WTC11 (cell line): ENCODE data around the gene PIERCE2. TPM values are rescaled to one million over a fixed set of nuclear protein-coding genes. Genes with fewer than 3 reads are reported as not detected.

Experiments
- AFF4 ChIP-seq: sonication (generic); formaldehyde crosslinking; IDR thresholded peaks from 2 replicates; pipeline ENCODE4 v1.8.1; 2023; ENCODE audit warnings: mild to moderate bottlenecking, missing genetic modification reagents, borderline replicate concordance
- ATF1 ChIP-seq: sonication (generic); formaldehyde crosslinking; IDR thresholded peaks from 2 replicates; pipeline ENCODE4 v1.8.1; 2023; ENCODE audit warnings: mild to moderate bottlenecking, moderate library complexity, missing genetic modification reagents
- ATF6 ChIP-seq: sonication (generic); formaldehyde crosslinking; IDR thresholded peaks from 2 replicates; pipeline ENCODE4 v1.8.1; 2023; ENCODE audit warnings: mild to moderate bottlenecking, missing genetic modification reagents
- CBFB ChIP-seq: sonication (generic); formaldehyde crosslinking; IDR thresholded peaks from 2 replicates; pipeline ENCODE4 v1.8.1; 2022; ENCODE audit warnings: mild to moderate bottlenecking, low read depth, missing genetic modification reagents
- E2F4 ChIP-seq: sonication (generic); formaldehyde crosslinking; IDR thresholded peaks from 2 replicates; pipeline ENCODE4 v1.8.1; 2022; ENCODE audit warnings: low read depth, mild to moderate bottlenecking, moderate library complexity, missing genetic modification reagents, borderline replicate concordance
- E2F5 ChIP-seq: sonication (generic); formaldehyde crosslinking; IDR thresholded peaks from 2 replicates; pipeline ENCODE4 v1.8.1; 2022; ENCODE audit warnings: mild to moderate bottlenecking, moderate library complexity, missing genetic modification reagents
- ESRRA ChIP-seq: sonication (generic); formaldehyde crosslinking; IDR thresholded peaks from 2 replicates; pipeline ENCODE4 v1.8.1; 2022; ENCODE audit warnings: mild to moderate bottlenecking, missing genetic modification reagents, borderline replicate concordance
- FOXK1 ChIP-seq: sonication (generic); formaldehyde crosslinking; IDR thresholded peaks from 2 replicates; pipeline ENCODE4 v1.8.0; 2022; ENCODE audit warnings: mild to moderate bottlenecking, moderate library complexity, missing genetic modification reagents
- FOXP4 ChIP-seq: sonication (generic); formaldehyde crosslinking; IDR thresholded peaks from 2 replicates; pipeline ENCODE4 v1.8.0; 2022; ENCODE audit warnings: mild to moderate bottlenecking, missing genetic modification reagents
- MAX ChIP-seq: sonication (generic); formaldehyde crosslinking; IDR thresholded peaks from 2 replicates; pipeline ENCODE4 v1.8.0; 2022; ENCODE audit warnings: mild to moderate bottlenecking, missing genetic modification reagents
- MXD4 ChIP-seq: fragments of 250-450 bp; sonication (Bioruptor Pico); IDR thresholded peaks from 2 replicates; pipeline ENCODE4 v1.8.0; 2021; ENCODE audit warnings: mild to moderate bottlenecking, moderate library complexity, borderline replicate concordance
- MYBL2 ChIP-seq: sonication (generic); formaldehyde crosslinking; IDR thresholded peaks from 2 replicates; pipeline ENCODE4 v1.8.1; 2023; ENCODE audit warnings: mild to moderate bottlenecking, moderate library complexity, missing genetic modification reagents
- NR1H2 ChIP-seq: sonication (generic); formaldehyde crosslinking; IDR thresholded peaks from 2 replicates; pipeline ENCODE4 v1.9.0; 2021; ENCODE audit warnings: mild to moderate bottlenecking, moderate library complexity, missing genetic modification reagents
- PRRX2 ChIP-seq: fragments of 250-450 bp; sonication (Bioruptor Pico); IDR thresholded peaks from 2 replicates; pipeline ENCODE4 v1.8.0; 2021; ENCODE audit warnings: mild to moderate bottlenecking
- SMAD4 ChIP-seq: sonication (generic); formaldehyde crosslinking; IDR thresholded peaks from 2 replicates; pipeline ENCODE4 v1.8.0; 2022; ENCODE audit warnings: mild to moderate bottlenecking, missing genetic modification reagents
- SOX15 ChIP-seq: fragments of 250-450 bp; sonication (Bioruptor Pico); IDR thresholded peaks from 2 replicates; pipeline ENCODE4 v1.9.0; 2021; ENCODE audit warnings: mild to moderate bottlenecking
- SP1 ChIP-seq: sonication (generic); formaldehyde crosslinking; conservative IDR thresholded peaks from 2 replicates; pipeline ENCODE4 v1.8.1; 2022; ENCODE audit warnings: missing genetic modification reagents
- STAT6 ChIP-seq: sonication (generic); formaldehyde crosslinking; conservative IDR thresholded peaks from 2 replicates; pipeline ENCODE4 v1.8.1; 2023; ENCODE audit warnings: mild to moderate bottlenecking, low read depth, missing genetic modification reagents, moderate library complexity
- TEAD1 ChIP-seq: sonication (generic); formaldehyde crosslinking; IDR thresholded peaks from 2 replicates; pipeline ENCODE4 v1.8.0; 2022; ENCODE audit warnings: mild to moderate bottlenecking, missing genetic modification reagents
- ZMAT4 ChIP-seq: fragments of 250-450 bp; sonication (Bioruptor Pico); IDR thresholded peaks from 2 replicates; pipeline ENCODE4 v1.9.0; 2021; ENCODE audit warnings: mild to moderate bottlenecking
- ZNF263 ChIP-seq: sonication (generic); formaldehyde crosslinking; IDR thresholded peaks from 2 replicates; pipeline ENCODE4 v1.8.1; 2022; ENCODE audit warnings: low read depth, mild to moderate bottlenecking, moderate library complexity, missing genetic modification reagents
- ZNF317 ChIP-seq: sonication (generic); formaldehyde crosslinking; IDR thresholded peaks from 2 replicates; pipeline ENCODE4 v1.8.1; 2023; ENCODE audit warnings: low read depth, mild to moderate bottlenecking, moderate library complexity, missing genetic modification reagents, borderline replicate concordance
- total RNA-seq: library from RNA; stranded (reverse); gene quantifications from 3 replicates; pipeline ENCODE4 v1.2.3, GENCODE V29; 2021

Gene PIERCE2
- total RNA-seq, 1 experiment from 2014 or later = 1.8 TPM

GRCh38 chr15:55408012-55408928 is at the start of gene PIERCE2, which contains the start of gene CCPG1 (continued):
- TF ChIP-seq STAT6 (CRISPR knock-in tag) (no peak), SMAD4 (CRISPR knock-in tag) (no peak), ZNF317 (CRISPR knock-in tag) (no peak), MYBL2 (no peak), AFF4 (CRISPR knock-in tag) (no peak), PRRX2 (CRISPR knock-in tag) (no peak), FOXK1 (CRISPR knock-in tag) (peak; percentile 97), NR1H2 (CRISPR knock-in tag) (no peak), ESRRA (CRISPR knock-in tag) (no peak), E2F4 (CRISPR knock-in tag) (no peak), E2F5 (CRISPR knock-in tag) (peak; percentile 62; the same call in 1 of the 2 replicates), ATF1 (CRISPR knock-in tag) (no peak), ATF6 (CRISPR knock-in tag) (no peak), MAX (CRISPR knock-in tag) (peak; percentile 55; the same call in 1 of the 2 replicates), MXD4 (CRISPR knock-in tag) (no peak), ZNF263 (CRISPR knock-in tag) (no peak), SOX15 (no peak), TEAD1 (CRISPR knock-in tag) (peak; percentile 48; the same call in 1 of the 2 replicates), CBFB (no peak), FOXP4 (no peak), ZMAT4 (CRISPR knock-in tag) (no peak), SP1 (CRISPR knock-in tag) (0 out of 2 replicates have a peak, but pooled peaks have one; percentile 38)
